Muscle of back (tissue), 13 donors: ENCODE measurements around the gene ACSL4. TPM values are rescaled to one million over a fixed set of nuclear protein-coding genes. Genes with fewer than 3 reads are reported as not detected.
"Not testable (repeated sequence)": the region's sequence is repeated elsewhere in the genome, so short reads cannot be mapped to it uniquely, and the experiment has no call there.

Experiments used
- DNase-seq, 3 donors: peaks; one replicate each; pipeline versions ENCODE4 v3.0.0 to v3.0.0-alpha.2; 2013
- long read RNA-seq, 9 donors: transcript quantifications; one replicate each; lab custom pipeline, GENCODE V29; 2026
- polyA plus RNA-seq, 10 donors: library from polyadenylated mRNA; unstranded; fragments of 120-200 nt; gene quantifications; one replicate each; pipeline ENCODE4 v1.2.1, GENCODE V29; 2013; ENCODE audit not compliant: insufficient read length in 10 of 10

Gene ACSL4
- polyA plus RNA-seq, result 10 to 100 TPM; 14.4 to 27.7 (median 19.0) TPM
- long read RNA-seq, donor 1, full-length matches to known transcripts, result 1 of 1 reads
- long read RNA-seq, donor 1, partial matches to known transcripts, result 0 of 1 reads
- long read RNA-seq, donor 1, other reads (novel, unspliced or antisense), result 0 of 1 reads
- long read RNA-seq, donor 2, full-length matches to known transcripts, result 1 of 1 reads
- long read RNA-seq, donor 2, partial matches to known transcripts, result 0 of 1 reads
- long read RNA-seq, donor 2, other reads (novel, unspliced or antisense), result 0 of 1 reads
- long read RNA-seq, donor 3, result 0 reads
- long read RNA-seq, donor 4, result 0 reads
- long read RNA-seq, donor 5, full-length matches to known transcripts, result 1 of 1 reads
- long read RNA-seq, donor 5, partial matches to known transcripts, result 0 of 1 reads
- long read RNA-seq, donor 5, other reads (novel, unspliced or antisense), result 0 of 1 reads
- long read RNA-seq, donor 6, result 0 reads
- long read RNA-seq, donor 7, full-length matches to known transcripts, result 1 of 1 reads
- long read RNA-seq, donor 7, partial matches to known transcripts, result 0 of 1 reads
- long read RNA-seq, donor 7, other reads (novel, unspliced or antisense), result 0 of 1 reads
- long read RNA-seq, donor 8, result 0 reads
- long read RNA-seq, donor 9, result 0 reads

- peak; percentile 86 to 93 (median 88) for DNase-seq
Measured at GRCh38 chrX:109732807-109733612, at the start of gene ACSL4. ACSL4 (minus strand) TSS chrX:109733257; CDS start chrX:109683363, 49,894 bp downstream.

- no peak for DNase-seq
Measured at GRCh38 chrX:109777749-109778148, 44.7 kb upstream of the ACSL4 start.

GRCh38 chrX:109776986-109777385, 43.9 kb upstream of the ACSL4 start:
- no peak for DNase-seq

- no peak for DNase-seq
Measured at GRCh38 chrX:109776432-109776831, 43.4 kb upstream of the ACSL4 start.

GRCh38 chrX:109775386-109775785, 42.3 kb upstream of the ACSL4 start:
- DNase-seq, result no peak

GRCh38 chrX:109774706-109775105, 41.6 kb upstream of the ACSL4 start:
- peak in 1 of 3 donors; percentile 39 for DNase-seq

- DNase-seq, result peak in 1 of 3 donors; percentile 0
Measured at GRCh38 chrX:109774136-109774535, 41.1 kb upstream of the ACSL4 start.

GRCh38 chrX:109773374-109773773, 40.3 kb upstream of the ACSL4 start:
- DNase-seq, result no peak

- DNase-seq, result no peak
Measured at GRCh38 chrX:109770780-109771179, 37.7 kb upstream of the ACSL4 start.

GRCh38 chrX:109760922-109761250, 27.8 kb upstream of the ACSL4 start:
- no peak for DNase-seq

GRCh38 chrX:109760209-109760921, 27.3 kb upstream of the ACSL4 start:
- no peak for DNase-seq

GRCh38 chrX:109753256-109753655, 20.2 kb upstream of the ACSL4 start:
- no peak for DNase-seq

- no peak for DNase-seq
Measured at GRCh38 chrX:109751698-109752097, 18.6 kb upstream of the ACSL4 start.

GRCh38 chrX:109749207-109749606, 16.1 kb upstream of the ACSL4 start:
- DNase-seq, result no peak

- DNase-seq, result no peak
Measured at GRCh38 chrX:109747681-109748080, 14.6 kb upstream of the ACSL4 start.

- no peak for DNase-seq
Measured at GRCh38 chrX:109742722-109743121, 9.7 kb upstream of the ACSL4 start.

GRCh38 chrX:109740896-109741295, 7.8 kb upstream of the ACSL4 start:
- not testable (repeated sequence) for DNase-seq

GRCh38 chrX:109740433-109740809, 7.4 kb upstream of the ACSL4 start:
- no peak for DNase-seq

GRCh38 chrX:109739625-109740432, 6.8 kb upstream of the ACSL4 start:
- DNase-seq, result no peak

- no peak for DNase-seq
Measured at GRCh38 chrX:109735202-109735744, 2.2 kb upstream of the ACSL4 start.

- no peak for DNase-seq
Measured at GRCh38 chrX:109733613-109734083, 591 bp upstream of the ACSL4 start.
